ENCODE measurements around the gene CCNF.
"Not testable (repeated sequence)": the region's sequence is repeated elsewhere in the genome, so short reads cannot be mapped to it uniquely, and the experiment has no call there.

CCNF gene

DNA sequence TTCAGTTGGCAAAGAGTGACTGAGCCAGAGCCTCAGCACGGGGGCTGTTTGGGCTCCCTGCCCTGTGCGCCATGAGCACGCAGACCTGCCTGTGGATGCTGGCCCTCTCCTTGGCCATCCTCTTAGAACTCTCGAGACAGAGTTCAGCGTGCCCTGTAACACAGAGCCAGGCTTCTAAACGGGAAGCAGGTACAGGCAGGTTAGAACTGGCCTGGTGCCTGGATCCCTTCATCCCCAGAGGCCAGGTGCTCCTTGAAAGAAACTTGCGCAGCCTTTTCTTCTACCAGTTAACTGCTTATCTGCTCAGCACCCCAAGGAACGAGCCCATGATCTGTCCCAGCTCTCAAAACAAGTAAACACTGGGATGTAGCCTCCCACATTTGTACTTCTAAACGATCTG is 6.9 kb downstream of the CCNF start:
- H3K9me3 ChIP-seq, result no peaks in the 10 kb centered on the region
- peaks cover 96% of the 10 kb centered on the region for H3K36me3 ChIP-seq (replicated peaks)
- in situ Hi-C loops (cut with MboI; ENCODE audit: low sequenced_read_pairs), result no loop called here
- DNase-seq (ENCODE audit: low spot score in 2 of 2), result no peak
- no peak overlapping the region for H3K4me3 ChIP-seq
- H3K4me1 ChIP-seq, result peaks cover 3% of the 10 kb centered on the region; the same call in 1 of the 2 replicates
- no peaks in the 10 kb centered on the region for H3K27me3 ChIP-seq (ENCODE audit: low read depth)

DNA sequence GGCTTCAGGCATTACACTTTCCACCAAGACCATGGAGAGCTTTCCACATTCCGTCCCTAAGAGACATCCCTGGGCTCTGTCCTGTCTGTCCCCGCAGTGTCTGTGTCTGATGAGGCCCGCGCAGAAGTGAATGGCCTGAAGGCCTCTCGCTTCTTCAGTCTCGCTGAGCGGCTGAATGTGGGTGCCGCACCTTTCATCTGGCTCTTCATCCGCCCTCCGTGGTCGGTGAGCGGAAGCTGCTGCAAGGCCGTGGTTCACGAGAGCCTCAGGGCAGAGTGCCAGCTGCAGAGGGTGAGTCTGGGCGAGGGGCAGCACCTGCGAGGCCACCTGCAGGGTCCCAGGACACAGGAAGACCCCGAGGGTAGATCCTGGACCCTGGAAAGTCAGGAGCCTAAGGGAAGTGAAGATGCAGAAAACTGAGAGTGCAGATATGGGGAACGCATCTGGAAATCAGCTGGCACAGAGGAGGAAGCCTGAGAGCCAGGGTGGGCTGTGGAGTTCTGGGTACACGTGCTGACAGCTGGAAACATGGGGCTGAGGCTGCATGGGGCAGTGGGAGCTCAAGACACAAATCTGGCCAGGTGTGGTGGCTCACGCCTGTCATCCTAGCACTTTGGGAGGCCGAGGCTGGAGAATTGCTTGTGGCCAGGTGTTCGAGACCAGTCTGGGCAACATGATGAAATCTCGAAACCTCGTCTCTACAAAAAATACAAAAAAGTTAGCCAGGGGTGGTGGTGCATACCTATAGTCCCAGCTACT is 8.0 kb downstream of the CCNF start:
- H3K4me1 ChIP-seq, result no peaks in the 10 kb centered on the region
- no peaks in the 10 kb centered on the region for H3K9me3 ChIP-seq
- no peak for DNase-seq (ENCODE audit: low spot score in 2 of 2)
- H3K36me3 ChIP-seq (replicated peaks), result peaks cover 90% of the 10 kb centered on the region
- H3K27me3 ChIP-seq (ENCODE audit: low read depth), result no peaks in the 10 kb centered on the region
- no peak overlapping the region for H3K4me3 ChIP-seq
- in situ Hi-C loops (cut with MboI; ENCODE audit: low sequenced_read_pairs), result no loop called here

DNA sequence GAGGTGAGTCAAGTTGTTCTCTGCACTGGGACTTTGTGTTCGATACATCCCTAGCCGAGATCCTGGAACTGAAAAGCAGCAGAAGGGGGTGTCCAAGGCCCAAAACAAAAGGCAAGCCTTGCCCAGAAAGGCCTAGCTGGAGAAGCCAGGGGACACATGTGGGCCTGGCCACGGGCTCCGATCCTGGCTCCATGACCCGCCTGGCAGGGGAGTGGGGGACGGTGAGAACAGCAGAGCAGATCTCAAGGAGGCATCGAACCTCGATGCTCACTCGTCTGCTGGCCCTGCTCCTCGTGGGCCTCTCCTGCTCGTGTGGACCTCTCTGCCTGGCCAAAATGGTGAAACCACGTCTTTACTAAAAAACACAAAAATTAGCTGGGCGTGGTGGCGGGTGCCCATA is 8.9 kb downstream of the CCNF start:
- Histone ChIP-seq H3K36me3 (replicated peaks) (peaks cover 82% of the 10 kb centered on the region), H3K4me3 (no peak overlapping the region), H3K9me3 (no peaks in the 10 kb centered on the region), H3K27me3 (ENCODE audit: low read depth) (no peaks in the 10 kb centered on the region), H3K4me1 (no peaks in the 10 kb centered on the region)
- in situ Hi-C loops (cut with MboI; ENCODE audit: low sequenced_read_pairs), result no loop called here
- no peak for DNase-seq (ENCODE audit: low spot score in 2 of 2)

DNA sequence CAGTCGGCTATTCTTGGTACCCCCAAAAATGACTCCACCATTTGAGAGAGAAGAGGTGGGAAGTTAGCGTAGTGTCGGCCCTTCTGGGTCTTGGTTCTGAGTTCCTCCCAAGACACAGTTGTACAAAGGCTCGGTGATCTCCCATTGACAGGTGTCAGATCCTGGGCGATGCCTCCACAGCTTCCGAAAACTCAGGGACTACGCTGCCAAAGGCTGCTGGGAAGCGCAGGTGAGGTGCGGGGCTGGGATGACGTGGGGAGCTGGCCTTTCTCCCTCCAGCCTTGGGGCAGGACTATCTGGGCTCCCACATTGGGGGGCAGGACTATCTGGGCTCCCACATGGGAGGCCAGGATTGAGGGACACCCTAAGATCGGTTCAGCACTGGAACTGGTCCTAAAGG is 10.4 kb downstream of the CCNF start:
- Histone ChIP-seq H3K36me3 (replicated peaks) (peaks cover 80% of the 10 kb centered on the region), H3K4me3 (no peak overlapping the region), H3K9me3 (no peaks in the 10 kb centered on the region), H3K4me1 (no peaks in the 10 kb centered on the region), H3K27me3 (ENCODE audit: low read depth) (no peaks in the 10 kb centered on the region)
- in situ Hi-C loops (cut with MboI; ENCODE audit: low sequenced_read_pairs), result no loop called here
- no peak for DNase-seq (ENCODE audit: low spot score in 2 of 2)

DNA sequence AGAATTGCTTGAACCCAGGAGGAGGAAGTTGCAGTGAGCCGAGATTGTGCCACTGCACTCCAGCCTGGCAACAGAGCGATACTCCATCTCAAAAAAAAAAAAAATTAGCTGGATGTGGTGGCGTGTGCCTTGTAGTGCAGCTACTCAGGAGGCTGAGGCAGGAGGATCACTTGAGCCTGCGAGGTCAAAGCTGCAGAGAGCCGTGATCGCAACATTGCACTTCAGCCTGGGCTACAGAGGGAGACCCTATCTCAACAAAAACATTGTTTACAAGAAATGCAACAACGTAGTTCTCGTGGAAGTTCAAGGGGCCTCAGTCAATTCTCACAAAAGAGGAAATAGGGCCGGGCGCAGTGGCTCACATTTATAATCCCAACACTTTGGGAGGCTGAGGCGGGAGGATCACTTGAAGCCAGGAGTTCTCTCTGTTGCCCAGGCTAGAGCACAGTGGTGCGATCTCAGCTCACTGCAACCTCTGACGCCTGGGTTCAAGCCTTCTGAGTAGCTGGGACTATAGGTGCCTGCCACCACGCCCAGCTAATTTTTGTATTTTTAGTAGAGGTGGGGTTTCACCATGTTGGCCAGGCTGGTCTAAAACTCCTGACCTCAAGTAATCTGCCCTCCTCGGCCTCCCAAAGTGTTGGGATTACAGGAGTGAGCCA is 12.0 kb downstream of the CCNF start:
- H3K27me3 ChIP-seq (ENCODE audit: low read depth); DNase-seq (ENCODE audit: low spot score in 2 of 2); in situ Hi-C loops (cut with MboI; ENCODE audit: low sequenced_read_pairs); H3K9me3 ChIP-seq; H3K4me1 ChIP-seq; H3K4me3 ChIP-seq: not testable (repeated sequence)
- H3K36me3 ChIP-seq (replicated peaks), result peaks cover 80% of the 10 kb centered on the region

DNA sequence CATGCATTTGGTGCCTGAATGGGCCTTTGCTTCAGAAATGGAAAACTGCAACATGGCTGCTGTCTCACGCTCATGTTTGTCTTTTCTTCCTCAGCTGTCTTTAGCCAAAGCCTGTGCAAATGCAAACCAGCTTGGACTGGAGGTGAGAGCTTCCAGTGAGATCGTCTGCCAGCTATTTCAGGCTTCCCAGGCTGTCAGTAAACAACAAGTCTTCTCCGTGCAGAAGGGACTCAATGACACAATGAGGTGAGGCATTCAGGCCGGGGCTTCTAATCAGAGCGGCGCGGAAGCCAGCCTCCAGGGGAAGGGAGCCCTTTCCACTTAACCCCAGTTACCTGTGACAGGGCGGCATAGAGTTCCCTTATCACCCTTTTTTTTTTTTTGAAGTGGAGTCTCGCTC is 14.3 kb downstream of the CCNF start:
- H3K27me3 ChIP-seq (ENCODE audit: low read depth), result no peaks in the 10 kb centered on the region
- H3K9me3 ChIP-seq, result no peaks in the 10 kb centered on the region
- H3K4me1 ChIP-seq, result no peaks in the 10 kb centered on the region
- H3K36me3 ChIP-seq (replicated peaks), result peaks cover 79% of the 10 kb centered on the region
- in situ Hi-C loops (cut with MboI; ENCODE audit: low sequenced_read_pairs), result no loop called here
- H3K4me3 ChIP-seq, result no peak overlapping the region
- no peak for DNase-seq (ENCODE audit: low spot score in 2 of 2)

DNA sequence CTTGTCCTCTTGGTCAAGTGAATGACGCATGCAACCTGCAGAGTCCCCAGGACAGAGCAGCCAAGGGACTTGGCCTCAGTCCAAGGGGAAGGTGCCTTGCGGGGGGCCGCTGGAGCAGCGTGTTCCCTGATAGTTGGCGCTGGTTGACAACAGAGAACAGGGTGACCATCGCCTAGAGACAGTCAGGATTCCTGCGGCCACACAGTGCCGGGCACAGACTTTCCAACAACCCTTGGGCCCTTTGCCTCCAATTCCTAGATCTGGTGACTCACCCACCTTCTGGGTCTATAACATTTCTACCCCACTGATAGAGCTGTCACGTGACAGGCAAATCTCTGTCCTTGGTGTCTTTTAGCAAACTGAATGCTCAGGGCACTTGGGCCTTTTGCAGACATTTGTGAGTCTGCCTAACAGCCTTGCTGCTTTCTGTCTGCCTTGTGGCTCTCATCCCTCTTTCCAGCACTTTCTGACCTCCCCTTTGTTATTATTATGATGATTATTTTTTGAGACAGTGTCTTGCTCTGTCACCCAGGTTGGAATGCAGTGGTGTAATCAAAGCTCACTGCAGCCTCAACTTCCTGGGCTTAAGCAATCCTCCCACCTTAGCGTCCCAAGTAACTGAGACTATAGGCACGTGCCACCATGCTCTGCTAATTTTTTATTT is 18.8 kb downstream of the CCNF start:
- Histone ChIP-seq H3K36me3 (replicated peaks) (peaks cover 90% of the 10 kb centered on the region), H3K27me3 (ENCODE audit: low read depth) (no peaks in the 10 kb centered on the region), H3K4me1 (no peaks in the 10 kb centered on the region), H3K9me3 (no peaks in the 10 kb centered on the region), H3K4me3 (no peak overlapping the region)
- DNase-seq (ENCODE audit: low spot score in 2 of 2), result no peak
- in situ Hi-C loops (cut with MboI; ENCODE audit: low sequenced_read_pairs), result no loop called here

DNA sequence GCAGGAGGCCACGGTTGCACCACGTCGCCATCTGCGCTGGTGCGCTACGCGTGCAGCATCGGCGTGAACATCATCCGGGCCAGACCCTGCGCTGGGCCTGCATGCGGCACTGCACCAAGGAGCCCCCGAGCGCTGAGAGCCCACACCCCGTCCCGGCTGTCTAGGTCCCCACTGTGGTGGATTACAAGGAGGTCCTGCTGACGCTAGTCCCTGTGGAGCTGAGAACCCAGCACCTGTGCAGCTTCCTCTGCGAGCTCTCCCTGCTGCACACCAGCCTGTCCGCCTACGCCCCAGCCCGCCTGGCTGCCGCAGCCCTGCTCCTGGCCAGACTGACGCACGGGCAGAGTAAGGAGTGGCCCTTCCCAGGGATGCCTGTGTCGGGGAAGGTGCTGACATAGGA is 19.9 kb downstream of the CCNF start:
- DNase-seq (ENCODE audit: low spot score in 2 of 2), result no peak
- Histone ChIP-seq H3K36me3 (replicated peaks) (peaks cover 90% of the 10 kb centered on the region), H3K4me3 (no peak overlapping the region), H3K27me3 (ENCODE audit: low read depth) (no peaks in the 10 kb centered on the region), H3K4me1 (no peaks in the 10 kb centered on the region), H3K9me3 (no peaks in the 10 kb centered on the region)
- in situ Hi-C loops (cut with MboI; ENCODE audit: low sequenced_read_pairs), result no loop called here

DNA sequence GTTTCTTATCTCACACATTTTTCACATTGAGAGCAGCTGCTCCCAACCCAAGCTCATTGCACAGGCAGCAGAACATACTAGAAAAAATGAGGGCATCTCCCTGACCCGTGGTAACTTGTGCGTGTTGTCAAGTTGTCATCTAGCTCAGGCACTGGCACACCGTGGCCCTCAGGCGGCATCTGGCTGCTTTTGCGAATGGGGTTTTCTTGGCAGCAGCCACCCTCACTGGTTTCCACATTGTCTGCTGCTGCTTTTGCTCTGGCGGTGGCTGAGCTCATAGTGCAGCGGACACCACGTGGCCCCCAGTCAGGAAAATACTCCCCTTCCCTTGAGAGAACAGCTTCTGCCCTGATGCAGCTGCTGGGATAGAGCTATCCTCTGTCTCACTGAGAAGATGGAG is 21.3 kb downstream of the CCNF start:
- in situ Hi-C loops (cut with MboI; ENCODE audit: low sequenced_read_pairs), result no loop called here
- Histone ChIP-seq H3K36me3 (replicated peaks) (peaks cover 90% of the 10 kb centered on the region), H3K27me3 (ENCODE audit: low read depth) (no peaks in the 10 kb centered on the region), H3K4me1 (no peaks in the 10 kb centered on the region), H3K4me3 (no peak overlapping the region), H3K9me3 (no peaks in the 10 kb centered on the region)
- no peak for DNase-seq (ENCODE audit: low spot score in 2 of 2)

DNA sequence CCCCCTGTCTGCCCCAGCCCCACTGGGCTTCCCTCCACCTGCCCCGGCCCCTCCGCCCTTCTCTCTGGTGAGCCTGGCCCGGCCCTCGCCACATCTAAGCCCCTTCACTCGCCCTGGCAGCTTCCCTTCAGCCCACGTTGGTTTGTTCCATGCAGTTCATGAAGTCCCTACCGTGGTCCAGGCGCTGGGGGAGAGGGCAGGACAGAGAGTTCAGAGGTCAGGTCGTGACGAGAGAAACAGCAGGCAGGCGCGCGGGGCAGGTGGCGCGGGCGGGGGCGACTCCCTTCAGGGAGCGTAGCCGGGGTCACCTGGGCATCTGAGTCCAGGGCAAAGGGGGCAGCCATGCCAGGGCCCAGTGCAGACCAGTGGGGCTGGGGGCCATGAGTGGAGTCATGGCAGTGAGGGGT is 21.7 kb downstream of the CCNF start:
- DNase-seq (ENCODE audit: low spot score in 2 of 2), result no peak
- H3K9me3 ChIP-seq, result no peaks in the 10 kb centered on the region
- no peaks in the 10 kb centered on the region for H3K4me1 ChIP-seq
- H3K27me3 ChIP-seq (ENCODE audit: low read depth), result no peaks in the 10 kb centered on the region
- H3K4me3 ChIP-seq, result no peak overlapping the region
- in situ Hi-C loops (cut with MboI; ENCODE audit: low sequenced_read_pairs), result no loop called here
- peaks cover 91% of the 10 kb centered on the region for H3K36me3 ChIP-seq (replicated peaks)

DNA sequence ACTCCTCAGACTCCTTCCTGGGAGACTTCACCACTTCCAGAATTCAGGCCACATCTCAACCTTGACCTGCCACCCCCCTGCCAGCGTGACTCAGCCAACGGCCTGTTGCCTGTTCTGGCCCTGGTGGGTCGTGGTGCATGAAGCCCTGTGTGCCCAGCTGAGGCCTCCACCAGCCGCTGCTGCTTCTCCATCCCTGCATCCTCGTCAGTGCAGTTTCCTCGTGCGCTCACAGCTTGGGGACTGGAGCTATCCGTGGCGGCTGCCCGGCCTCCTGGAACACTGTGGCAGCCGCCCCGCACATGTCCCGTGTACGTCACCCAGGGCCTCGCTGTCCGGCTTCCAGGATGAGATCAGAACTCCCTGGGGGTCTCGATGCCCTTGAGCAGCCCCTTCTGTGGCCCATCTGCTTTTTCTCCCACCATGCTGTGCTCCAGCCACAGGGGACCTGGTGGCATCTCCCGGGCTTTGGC is 22.6 kb downstream of the CCNF start:
- no peaks in the 10 kb centered on the region for H3K27me3 ChIP-seq (ENCODE audit: low read depth)
- no peaks in the 10 kb centered on the region for H3K4me1 ChIP-seq
- peaks cover 91% of the 10 kb centered on the region for H3K36me3 ChIP-seq (replicated peaks)
- H3K9me3 ChIP-seq, result no peaks in the 10 kb centered on the region
- H3K4me3 ChIP-seq, result no peak overlapping the region
- DNase-seq (ENCODE audit: low spot score in 2 of 2), result no peak
- in situ Hi-C loops (cut with MboI; ENCODE audit: low sequenced_read_pairs), result no loop called here

DNA sequence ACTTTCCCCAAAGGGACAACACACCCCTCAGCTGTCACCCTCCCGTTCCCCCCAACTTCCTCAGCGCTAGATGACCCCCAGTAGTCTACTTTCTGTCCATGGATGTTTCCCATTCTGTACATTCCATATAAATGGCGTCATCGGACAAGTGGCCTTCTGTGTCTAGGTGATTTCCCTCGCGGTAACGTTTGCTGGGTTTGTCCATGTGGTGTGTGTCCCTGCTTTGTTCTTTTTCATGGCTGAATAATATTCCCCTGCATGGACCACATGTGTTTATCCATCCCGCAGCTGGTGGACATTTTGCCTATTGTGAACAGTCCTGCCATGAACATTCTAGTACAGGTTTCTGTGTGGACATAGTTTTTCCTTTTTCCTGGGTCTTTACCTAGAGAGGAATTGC is 23.4 kb downstream of the CCNF start:
- DNase-seq (ENCODE audit: low spot score in 2 of 2), result no peak
- Histone ChIP-seq H3K36me3 (replicated peaks) (peaks cover 93% of the 10 kb centered on the region), H3K4me1 (no peaks in the 10 kb centered on the region), H3K27me3 (ENCODE audit: low read depth) (no peaks in the 10 kb centered on the region), H3K9me3 (no peaks in the 10 kb centered on the region), H3K4me3 (no peak overlapping the region)
- in situ Hi-C loops (cut with MboI; ENCODE audit: low sequenced_read_pairs), result no loop called here

DNA sequence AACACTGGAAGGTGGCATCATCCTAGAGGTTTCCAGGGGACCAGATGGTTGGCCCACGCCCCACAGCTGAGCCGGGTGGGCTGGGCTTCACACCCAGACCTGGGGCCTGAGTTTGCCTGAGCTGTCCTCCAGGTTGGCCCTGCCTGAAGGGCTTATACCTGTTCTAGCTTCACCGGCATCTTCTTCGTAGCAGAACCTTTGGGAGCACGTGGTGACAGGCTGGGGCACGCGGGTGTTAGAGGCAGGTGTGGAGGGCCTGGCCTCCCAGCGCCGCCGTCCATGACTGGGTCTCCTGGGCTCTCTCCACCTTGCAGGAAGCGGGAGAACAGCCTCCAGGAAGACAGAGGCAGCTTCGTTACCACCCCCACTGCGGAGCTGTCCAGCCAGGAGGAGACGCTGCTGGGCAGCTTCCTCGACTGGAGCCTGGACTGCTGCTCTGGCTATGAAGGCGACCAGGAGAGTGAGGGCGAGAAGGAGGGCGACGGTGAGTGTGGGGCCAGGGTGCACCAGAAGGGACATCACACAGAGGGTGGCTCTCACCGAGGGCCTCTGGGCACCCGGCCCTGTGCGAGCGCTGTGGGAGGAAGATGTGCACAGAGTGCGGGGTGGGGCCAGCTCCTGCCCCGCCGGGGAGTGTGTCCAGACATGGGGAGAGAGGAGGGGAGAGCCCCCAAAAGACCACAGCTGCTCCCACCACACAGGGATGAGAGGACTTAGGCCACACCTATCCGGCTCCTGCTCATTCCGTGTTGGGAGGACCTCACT is 26.0 kb downstream of the CCNF start:
- Histone ChIP-seq H3K9me3 (no peaks in the 10 kb centered on the region), H3K27me3 (ENCODE audit: low read depth) (no peaks in the 10 kb centered on the region), H3K4me3 (no peak overlapping the region), H3K36me3 (replicated peaks) (peaks cover 78% of the 10 kb centered on the region), H3K4me1 (peaks cover 6% of the 10 kb centered on the region)
- in situ Hi-C loops (cut with MboI; ENCODE audit: low sequenced_read_pairs), result no loop called here
- no peak for DNase-seq (ENCODE audit: low spot score in 2 of 2)
